ENCODE measurements around the gene ALDH16A1. TPM values are rescaled to one million over a fixed set of nuclear protein-coding genes. Genes with fewer than 3 reads are reported as not detected.

Gene ALDH16A1
- total RNA-seq, 4 donors from 2014 or later, result 26.6 to 47.2 (median 42.6) TPM

GRCh38 chr19:49475995-49476880 lies 23.2 kb downstream of the ALDH16A1 start:
- peak in 1 of 2 donors; percentile 94 for DNase-seq (ENCODE audit: low spot score in 2 of 2)
- 60% methylated on average over 27 of the region's 27 CpGs for WGBS, 2 donors
- TF ChIP-seq POLR2A (IDR thresholded peaks at IDR 0.05) (no peak), CTCF (IDR thresholded peaks at IDR 0.05) (no peak)
- no peak overlapping the region for H3K4me3 ChIP-seq (ENCODE audit: low read depth, poor library complexity, severe bottlenecking)
- intact Hi-C loops (cut with DNase I; ENCODE audit: low total_unique reads), result no loop called here

GRCh38 chr19:49479975-49480628 lies 27.1 kb downstream of the ALDH16A1 start:
- intact Hi-C loops (cut with DNase I; ENCODE audit: low total_unique reads), result no loop called here
- H3K4me3 ChIP-seq (ENCODE audit: low read depth, poor library complexity, severe bottlenecking), result no peak overlapping the region
- DNase-seq (ENCODE audit: low spot score in 2 of 2), result no peak
- TF ChIP-seq POLR2A (IDR thresholded peaks at IDR 0.05), result no peak
- TF ChIP-seq CTCF (IDR thresholded peaks at IDR 0.05), result no peak
- WGBS, 2 donors, result 87 to 90% methylated on average over 12 to 14 of the region's 14 CpGs

- intact Hi-C loops (cut with DNase I; ENCODE audit: low total_unique reads), result no loop called here
- 84 to 89% methylated on average over 7 of the region's 7 CpGs for WGBS, 2 donors
- TF ChIP-seq POLR2A (IDR thresholded peaks at IDR 0.05), result no peak
- TF ChIP-seq CTCF (IDR thresholded peaks at IDR 0.05), result no peak
- H3K4me3 ChIP-seq (ENCODE audit: low read depth, poor library complexity, severe bottlenecking), result no peak overlapping the region
- no peak for DNase-seq (ENCODE audit: low spot score in 2 of 2)
Observed at GRCh38 chr19:49481020-49481683, 28.1 kb downstream of the ALDH16A1 start.

- WGBS, 2 donors, result 91 to 93% methylated on average over 7 of the region's 7 CpGs
Observed at GRCh38 chr19:49486232-49486631, 33.2 kb downstream of the ALDH16A1 start.

More at GRCh38 chr19:49486232-49486631, 33.2 kb downstream of the ALDH16A1 start:
- H3K4me3 ChIP-seq (ENCODE audit: low read depth, poor library complexity, severe bottlenecking), result no peak overlapping the region
- no peak for TF ChIP-seq POLR2A (IDR thresholded peaks at IDR 0.05)
- no peak for TF ChIP-seq CTCF (IDR thresholded peaks at IDR 0.05)
- no peak for DNase-seq (ENCODE audit: low spot score in 2 of 2)
- intact Hi-C loops (cut with DNase I; ENCODE audit: low total_unique reads), result no loop called here
